Measurements from ENCODE around the gene PAFAH1B1. TPM values are rescaled to one million over a fixed set of nuclear protein-coding genes. Genes with fewer than 3 reads are reported as not detected.
"Not testable (repeated sequence)": the region's sequence is repeated elsewhere in the genome, so short reads cannot be mapped to it uniquely, and the experiment has no call there.

PAFAH1B1 gene
- polyA plus RNA-seq, 2 donors: 36.6 to 40.7 TPM

GRCh38 chr17:2691965-2692780, 98.7 kb downstream of the PAFAH1B1 start:
- no peak overlapping the region for H3K27ac ChIP-seq (ENCODE audit: low read depth in 2 of 2, low read length in 1 of 2)
- no peaks in the 10 kb centered on the region for H3K27me3 ChIP-seq (ENCODE audit: control insufficient read depth in 1 of 2, insufficient read depth in 2 of 2, low read length in 2 of 2)
- H3K9me3 ChIP-seq (ENCODE audit: control insufficient read depth in 2 of 2, insufficient read depth in 1 of 2, low read depth in 1 of 2, low read length in 1 of 2): no peaks in the 10 kb centered on the region
- H3K4me1 ChIP-seq (ENCODE audit: control insufficient read depth in 2 of 2, insufficient read depth in 2 of 2, low read length in 1 of 2): peaks cover 0 to 17% of the 10 kb centered on the region in 2 donors
- no peak overlapping the region for H3K4me3 ChIP-seq (ENCODE audit: low read depth in 1 of 2, low read length in 2 of 2)
- WGBS, 2 donors: 89 to 94% methylated on average over 55 to 71 of the region's 71 CpGs
- peaks cover 0 to 49% of the 10 kb centered on the region in 2 donors for H3K36me3 ChIP-seq (ENCODE audit: control insufficient read depth in 2 of 2, insufficient read depth in 2 of 2, low read length in 1 of 2)

- no peak overlapping the region for H3K27ac ChIP-seq (ENCODE audit: low read depth in 2 of 2, low read length in 1 of 2)
- H3K27me3 ChIP-seq (ENCODE audit: control insufficient read depth in 1 of 2, insufficient read depth in 2 of 2, low read length in 2 of 2): no peaks in the 10 kb centered on the region
- H3K4me1 ChIP-seq (ENCODE audit: control insufficient read depth in 2 of 2, insufficient read depth in 2 of 2, low read length in 1 of 2): peaks cover 0 to 17% of the 10 kb centered on the region in 2 donors
- WGBS, 2 donors: 82 to 84% methylated on average over 9 to 14 of the region's 14 CpGs
- no peak overlapping the region for H3K4me3 ChIP-seq (ENCODE audit: low read depth in 1 of 2, low read length in 2 of 2)
- no peaks in the 10 kb centered on the region for H3K9me3 ChIP-seq (ENCODE audit: control insufficient read depth in 2 of 2, insufficient read depth in 1 of 2, low read depth in 1 of 2, low read length in 1 of 2)
- H3K36me3 ChIP-seq (ENCODE audit: control insufficient read depth in 2 of 2, insufficient read depth in 2 of 2, low read length in 1 of 2): peaks cover 1 to 54% of the 10 kb centered on the region in 2 donors
These were observed 99.3 kb downstream of the PAFAH1B1 start for GRCh38 chr17:2692781-2693135.

- no peak overlapping the region for H3K27ac ChIP-seq (ENCODE audit: low read depth in 2 of 2, low read length in 1 of 2)
- 80 to 85% methylated on average over 37 of the region's 37 CpGs for WGBS, 2 donors
- no peaks in the 10 kb centered on the region for H3K9me3 ChIP-seq (ENCODE audit: control insufficient read depth in 2 of 2, insufficient read depth in 1 of 2, low read depth in 1 of 2, low read length in 1 of 2)
- peaks cover 0 to 14% of the 10 kb centered on the region in 2 donors for H3K4me1 ChIP-seq (ENCODE audit: control insufficient read depth in 2 of 2, insufficient read depth in 2 of 2, low read length in 1 of 2)
- no peaks in the 10 kb centered on the region for H3K27me3 ChIP-seq (ENCODE audit: control insufficient read depth in 1 of 2, insufficient read depth in 2 of 2, low read length in 2 of 2)
- peaks cover 6 to 62% of the 10 kb centered on the region in 2 donors for H3K36me3 ChIP-seq (ENCODE audit: control insufficient read depth in 2 of 2, insufficient read depth in 2 of 2, low read length in 1 of 2)
- no peak overlapping the region for H3K4me3 ChIP-seq (ENCODE audit: low read depth in 1 of 2, low read length in 2 of 2)
These were observed 100.3 kb downstream of the PAFAH1B1 start for GRCh38 chr17:2693561-2694380.

- Histone ChIP-seq H3K36me3 (ENCODE audit: control insufficient read depth in 2 of 2, insufficient read depth in 2 of 2, low read length in 1 of 2) (peaks cover 6 to 65% of the 10 kb centered on the region in 2 donors), H3K27ac (ENCODE audit: low read depth in 2 of 2, low read length in 1 of 2) (no peak overlapping the region)
- WGBS, 2 donors: 89 to 90% methylated on average over 41 to 42 of the region's 42 CpGs
These were observed 101.2 kb downstream of the PAFAH1B1 start for GRCh38 chr17:2694381-2695242.

GRCh38 chr17:2695243-2695960, 101.9 kb downstream of the PAFAH1B1 start:
- H3K4me3 ChIP-seq (ENCODE audit: low read depth in 1 of 2, low read length in 2 of 2): no peak overlapping the region
- no peaks in the 10 kb centered on the region for H3K27me3 ChIP-seq (ENCODE audit: control insufficient read depth in 1 of 2, insufficient read depth in 2 of 2, low read length in 2 of 2)
- 92 to 94% methylated on average over 28 of the region's 28 CpGs for WGBS, 2 donors
- no peak overlapping the region for H3K27ac ChIP-seq (ENCODE audit: low read depth in 2 of 2, low read length in 1 of 2)
- H3K4me1 ChIP-seq (ENCODE audit: control insufficient read depth in 2 of 2, insufficient read depth in 2 of 2, low read length in 1 of 2): peaks cover 0 to 14% of the 10 kb centered on the region in 2 donors
- no peaks in the 10 kb centered on the region for H3K9me3 ChIP-seq (ENCODE audit: control insufficient read depth in 2 of 2, insufficient read depth in 1 of 2, low read depth in 1 of 2, low read length in 1 of 2)
- H3K36me3 ChIP-seq (ENCODE audit: control insufficient read depth in 2 of 2, insufficient read depth in 2 of 2, low read length in 1 of 2): peaks cover 8 to 70% of the 10 kb centered on the region in 2 donors

More at GRCh38 chr17:2694381-2695242, 101.2 kb downstream of the PAFAH1B1 start:
- Histone ChIP-seq H3K4me3 (ENCODE audit: low read depth in 1 of 2, low read length in 2 of 2) (no peak overlapping the region), H3K9me3 (ENCODE audit: control insufficient read depth in 2 of 2, insufficient read depth in 1 of 2, low read depth in 1 of 2, low read length in 1 of 2) (no peaks in the 10 kb centered on the region), H3K27me3 (ENCODE audit: control insufficient read depth in 1 of 2, insufficient read depth in 2 of 2, low read length in 2 of 2) (no peaks in the 10 kb centered on the region), H3K4me1 (ENCODE audit: control insufficient read depth in 2 of 2, insufficient read depth in 2 of 2, low read length in 1 of 2) (peaks cover 0 to 14% of the 10 kb centered on the region in 2 donors)

GRCh38 chr17:2695961-2696760, 102.7 kb downstream of the PAFAH1B1 start:
- peaks cover 0 to 14% of the 10 kb centered on the region in 2 donors for H3K4me1 ChIP-seq (ENCODE audit: control insufficient read depth in 2 of 2, insufficient read depth in 2 of 2, low read length in 1 of 2)
- no peak overlapping the region for H3K27ac ChIP-seq (ENCODE audit: low read depth in 2 of 2, low read length in 1 of 2)
- WGBS, 2 donors: 85 to 91% methylated on average over 35 to 36 of the region's 36 CpGs
- H3K4me3 ChIP-seq (ENCODE audit: low read depth in 1 of 2, low read length in 2 of 2): no peak overlapping the region
- no peaks in the 10 kb centered on the region for H3K9me3 ChIP-seq (ENCODE audit: control insufficient read depth in 2 of 2, insufficient read depth in 1 of 2, low read depth in 1 of 2, low read length in 1 of 2)
- no peaks in the 10 kb centered on the region for H3K27me3 ChIP-seq (ENCODE audit: control insufficient read depth in 1 of 2, insufficient read depth in 2 of 2, low read length in 2 of 2)
- H3K36me3 ChIP-seq (ENCODE audit: control insufficient read depth in 2 of 2, insufficient read depth in 2 of 2, low read length in 1 of 2): peaks cover 16 to 76% of the 10 kb centered on the region in 2 donors

- H3K9me3 ChIP-seq (ENCODE audit: control insufficient read depth in 2 of 2, insufficient read depth in 1 of 2, low read depth in 1 of 2, low read length in 1 of 2): no peaks in the 10 kb centered on the region
- no peak overlapping the region for H3K4me3 ChIP-seq (ENCODE audit: low read depth in 1 of 2, low read length in 2 of 2)
- no peak overlapping the region for H3K27ac ChIP-seq (ENCODE audit: low read depth in 2 of 2, low read length in 1 of 2)
- H3K4me1 ChIP-seq (ENCODE audit: control insufficient read depth in 2 of 2, insufficient read depth in 2 of 2, low read length in 1 of 2): peaks cover 0 to 13% of the 10 kb centered on the region in 2 donors
- peaks cover 19 to 80% of the 10 kb centered on the region in 2 donors for H3K36me3 ChIP-seq (ENCODE audit: control insufficient read depth in 2 of 2, insufficient read depth in 2 of 2, low read length in 1 of 2)
- H3K27me3 ChIP-seq (ENCODE audit: control insufficient read depth in 1 of 2, insufficient read depth in 2 of 2, low read length in 2 of 2): no peaks in the 10 kb centered on the region
- WGBS, 2 donors: 96% methylated on average over 40 of the region's 40 CpGs
These were observed 104.2 kb downstream of the PAFAH1B1 start for GRCh38 chr17:2697611-2698162.

- not testable (repeated sequence) for H3K9me3 ChIP-seq (ENCODE audit: control insufficient read depth in 2 of 2, insufficient read depth in 1 of 2, low read depth in 1 of 2, low read length in 1 of 2); H3K27ac ChIP-seq (ENCODE audit: low read depth in 2 of 2, low read length in 1 of 2); H3K4me1 ChIP-seq (ENCODE audit: control insufficient read depth in 2 of 2, insufficient read depth in 2 of 2, low read length in 1 of 2); H3K27me3 ChIP-seq (ENCODE audit: control insufficient read depth in 1 of 2, insufficient read depth in 2 of 2, low read length in 2 of 2); H3K4me3 ChIP-seq (ENCODE audit: low read depth in 1 of 2, low read length in 2 of 2)
- H3K36me3 ChIP-seq (ENCODE audit: control insufficient read depth in 2 of 2, insufficient read depth in 2 of 2, low read length in 1 of 2): peaks cover 19 to 81% of the 10 kb centered on the region in 2 donors
- 86 to 88% methylated on average over 18 of the region's 18 CpGs for WGBS, 2 donors
These were observed 105.9 kb downstream of the PAFAH1B1 start for GRCh38 chr17:2699216-2699805.

Measured in esophagus (tissue), 2 donors.